Mammary epithelial cell (primary cell): Measurements from ENCODE around the gene PRR20D.
"Not testable (repeated sequence)": the region's sequence is repeated elsewhere in the genome, so short reads cannot be mapped to it uniquely, and the experiment has no call there.

Experiments
- CTCF ChIP-seq, 2 donors: IDR thresholded peaks in 1 of 2; conservative IDR thresholded peaks in 1 of 2; 2 replicates each; pipeline ENCODE4 v1.5.1; 2011 to 2012; ENCODE audit warnings: inconsistent platforms in 2 of 2, low read length in 2 of 2, mild to moderate bottlenecking in 2 of 2, control low read depth in 1 of 2, low read depth in 1 of 2; ENCODE audit not compliant: insufficient read depth in 1 of 2; ENCODE audit errors: extremely low read depth in 1 of 2
- EZH2 ChIP-seq: IDR thresholded peaks from 2 replicates; pipeline ENCODE4 v1.6.1; 2012; ENCODE audit warnings: low read length, inconsistent platforms, borderline replicate concordance

GRCh38 chr13:57140235-57140968, 20.0 kb upstream of the PRR20D start, which contains the start of gene PRR20A:
- not testable (repeated sequence) for TF ChIP-seq CTCF (conservative IDR thresholded peaks at IDR 0.05 in 1 of 2, IDR thresholded peaks at IDR 0.05 in 1 of 2; ENCODE audit: extremely low read depth in 1 of 2, insufficient read depth in 1 of 2, low read depth in 1 of 2, low read length in 2 of 2); EZH2
